Muscle of leg (tissue), 11 donors: ENCODE results near the gene ST3GAL3. TPM values are rescaled to one million over a fixed set of nuclear protein-coding genes. Genes with fewer than 3 reads are reported as not detected.

Source experiments
- DNase-seq: peaks from one replicate; pipeline ENCODE4 v3.0.0; 2013
- H3K27ac ChIP-seq: one replicate; pipeline ENCODE4 v1.5.1; 2013; ENCODE audit warnings: mild to moderate bottlenecking, low read length, control low read depth
- H3K27me3 ChIP-seq: one replicate; pipeline ENCODE4 v1.6.1; 2013; ENCODE audit warnings: low read length; ENCODE audit not compliant: control insufficient read depth, insufficient read depth
- H3K36me3 ChIP-seq: one replicate; pipeline ENCODE4 v1.6.1; 2013; ENCODE audit warnings: low read length; ENCODE audit not compliant: control insufficient read depth, insufficient read depth
- H3K4me1 ChIP-seq: one replicate; pipeline ENCODE4 v1.6.1; 2013; ENCODE audit warnings: low read length; ENCODE audit not compliant: control insufficient read depth, insufficient read depth
- H3K4me3 ChIP-seq: one replicate; pipeline ENCODE4 v1.5.1; 2013; ENCODE audit warnings: low read length, control low read depth
- H3K9me3 ChIP-seq: replicated peaks from 2 replicates; pipeline ENCODE4 v1.6.1; 2013; ENCODE audit warnings: low read depth, low read length; ENCODE audit not compliant: control insufficient read depth
- WGBS: methylation state at CpG from one replicate; pipeline ENCODE4 v1.1.5; 2013; ENCODE audit warnings: missing lambda C conversion rate; ENCODE audit not compliant: insufficient coverage; 5-methylcytosine and 5-hydroxymethylcytosine counted together
- polyA plus RNA-seq, 8 donors: library from polyadenylated mRNA; unstranded; fragments of 120-200 nt; gene quantifications; one replicate each; pipeline versions ENCODE4 v1.2.1 to v1.2.3, GENCODE V29; 2013; ENCODE audit warnings: inconsistent platforms in 1 of 8, low replicate concordance in 1 of 8; ENCODE audit not compliant: insufficient read length in 8 of 8, insufficient read depth in 1 of 8
- total RNA-seq: library from RNA; stranded (reverse); fragments of 120-200 nt; gene quantifications from one replicate; pipeline ENCODE4 v1.2.4, GENCODE V29; 2013

ST3GAL3 gene
- total and polyA plus RNA-seq, 9 donors = 21.5 to 34.9 (median 32.6) TPM

- 89% methylated on average over 1 of the region's 4 CpGs for WGBS
- Histone ChIP-seq H3K9me3 (no peaks in the 10 kb centered on the region), H3K27me3 (no peaks in the 10 kb centered on the region), H3K27ac (no peak overlapping the region), H3K4me3 (no peak overlapping the region), H3K36me3 (peaks cover 41% of the 10 kb centered on the region), H3K4me1 (peaks cover 19% of the 10 kb centered on the region)
- no peak for DNase-seq
These were observed 194.9 kb downstream of the ST3GAL3 start for GRCh38 chr1:43902058-43902831.

GRCh38 chr1:43904660-43905551 is 197.6 kb downstream of the ST3GAL3 start:
- 53% methylated on average over 6 of the region's 7 CpGs for WGBS
- H3K4me1 ChIP-seq = peaks cover 19% of the 10 kb centered on the region
- no peak overlapping the region for H3K4me3 ChIP-seq
- H3K9me3 ChIP-seq = no peaks in the 10 kb centered on the region
- no peak overlapping the region for H3K27ac ChIP-seq
- H3K27me3 ChIP-seq = no peaks in the 10 kb centered on the region
- no peak for DNase-seq
- H3K36me3 ChIP-seq = peaks cover 25% of the 10 kb centered on the region

DNA sequence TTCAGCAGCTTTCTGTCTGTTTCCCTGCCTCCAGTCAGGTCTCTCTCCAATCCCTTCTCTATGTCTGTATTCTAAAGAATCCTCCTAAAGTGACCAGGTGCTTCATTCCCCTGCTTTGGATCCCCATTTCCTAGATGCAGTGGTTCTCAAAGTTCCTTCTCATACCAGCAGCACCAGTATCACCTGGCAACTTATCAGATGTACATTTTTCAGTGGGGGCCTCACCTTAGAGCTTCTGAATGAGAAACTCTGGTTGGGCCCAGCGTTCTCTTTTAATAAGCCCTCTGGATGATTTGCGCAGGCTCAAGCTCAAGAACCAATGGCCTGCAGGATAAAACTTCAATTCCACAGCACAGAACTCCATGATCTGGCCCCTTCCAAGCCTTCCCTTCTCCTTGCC is 200.9 kb downstream of the ST3GAL3 start:
- no peak for DNase-seq
- Histone ChIP-seq H3K27me3 (no peaks in the 10 kb centered on the region), H3K27ac (no peak overlapping the region), H3K36me3 (peaks cover 12% of the 10 kb centered on the region), H3K4me1 (peaks cover 11% of the 10 kb centered on the region), H3K4me3 (no peak overlapping the region), H3K9me3 (no peaks in the 10 kb centered on the region)
- WGBS = 95% methylated on average over 2 of the region's 2 CpGs

DNA sequence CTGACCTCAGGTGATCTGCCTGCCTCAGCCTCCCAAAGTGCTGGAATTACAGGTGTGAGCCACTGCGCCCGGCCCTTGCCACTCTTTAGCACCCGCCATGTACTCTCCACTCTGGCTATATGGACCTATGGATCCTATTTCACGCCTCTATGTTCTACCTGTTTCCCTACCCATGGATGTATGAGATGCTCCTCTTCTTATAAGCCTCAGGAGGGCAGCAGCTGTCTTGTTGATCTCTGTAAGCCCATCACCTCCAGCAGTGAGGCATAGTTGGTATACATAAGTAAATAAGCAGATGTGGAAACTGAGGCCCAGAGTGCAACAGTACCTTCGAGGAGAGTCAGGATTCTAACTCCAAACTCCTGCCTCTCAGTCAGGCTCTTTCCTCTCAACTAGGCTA is 201.5 kb downstream of the ST3GAL3 start:
- H3K4me3 ChIP-seq = no peak overlapping the region
- no CpG with 5 or more reads among the region's 5 CpGs for WGBS

GRCh38 chr1:43910343-43910742 is 203.0 kb downstream of the ST3GAL3 start:
- Histone ChIP-seq H3K27me3 (no peaks in the 10 kb centered on the region), H3K4me3 (no peak overlapping the region), H3K36me3 (peaks cover 12% of the 10 kb centered on the region), H3K4me1 (peaks cover 32% of the 10 kb centered on the region), H3K27ac (no peak overlapping the region), H3K9me3 (no peaks in the 10 kb centered on the region)
- 91% methylated on average over 1 of the region's 1 CpG for WGBS
- no peak for DNase-seq

More for the DNA sequence above, 201.5 kb downstream of the ST3GAL3 start:
- peaks cover 17% of the 10 kb centered on the region for H3K4me1 ChIP-seq
- H3K9me3 ChIP-seq = no peaks in the 10 kb centered on the region
- no peak for DNase-seq
- H3K27ac ChIP-seq = no peak overlapping the region
- no peaks in the 10 kb centered on the region for H3K27me3 ChIP-seq
- peaks cover 12% of the 10 kb centered on the region for H3K36me3 ChIP-seq

DNA sequence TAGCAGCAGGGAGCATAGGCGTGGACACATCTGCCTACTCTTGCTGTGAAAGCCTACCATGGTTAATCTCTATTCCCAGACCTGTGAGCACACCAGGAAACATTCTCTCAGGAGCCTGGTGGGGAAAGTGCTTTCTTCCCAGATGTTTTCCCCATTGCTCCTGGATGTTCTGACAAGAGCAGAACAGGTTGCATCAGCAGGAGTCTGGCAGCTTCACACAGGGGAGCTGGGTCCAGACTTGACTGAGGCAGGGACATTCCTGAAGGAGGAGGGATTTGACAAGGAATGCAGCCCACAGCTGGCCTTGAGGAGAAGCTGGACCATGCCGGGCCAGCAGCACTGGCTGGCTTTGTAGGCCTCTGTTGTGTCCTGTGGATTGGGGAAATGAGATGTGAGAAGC is 205.3 kb downstream of the ST3GAL3 start:
- Histone ChIP-seq H3K36me3 (peaks cover 5% of the 10 kb centered on the region), H3K27me3 (no peaks in the 10 kb centered on the region), H3K27ac (peak overlapping the region; percentile 47), H3K9me3 (no peaks in the 10 kb centered on the region), H3K4me1 (peaks cover 33% of the 10 kb centered on the region), H3K4me3 (no peak overlapping the region)
- WGBS = 0% methylated on average over 1 of the region's 2 CpGs
- peak; percentile 72 for DNase-seq

DNA sequence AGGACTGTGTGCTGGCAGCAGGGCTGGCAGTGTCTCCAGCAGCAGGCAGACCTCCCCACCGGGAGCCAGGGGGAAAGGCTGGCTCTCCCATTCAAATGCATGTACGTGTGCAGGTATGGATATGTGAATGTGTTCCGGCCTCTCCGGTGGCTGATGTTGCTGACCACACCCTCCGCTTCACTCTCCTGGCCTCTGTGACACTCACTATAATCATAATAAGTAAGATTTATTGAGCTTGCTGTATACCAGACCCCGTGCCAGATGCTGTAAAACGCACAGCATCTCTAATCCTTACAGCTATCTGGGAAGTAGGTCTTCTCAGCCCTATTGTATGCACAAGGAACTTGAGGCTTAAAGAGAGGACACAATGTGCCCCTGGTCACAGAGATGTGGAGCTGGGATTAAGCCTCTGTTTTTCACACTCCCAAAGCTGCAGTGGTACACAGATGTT is 205.7 kb downstream of the ST3GAL3 start:
- DNase-seq = no peak
- Histone ChIP-seq H3K36me3 (peaks cover 5% of the 10 kb centered on the region), H3K27ac (peak overlapping the region; percentile 47)

DNA sequence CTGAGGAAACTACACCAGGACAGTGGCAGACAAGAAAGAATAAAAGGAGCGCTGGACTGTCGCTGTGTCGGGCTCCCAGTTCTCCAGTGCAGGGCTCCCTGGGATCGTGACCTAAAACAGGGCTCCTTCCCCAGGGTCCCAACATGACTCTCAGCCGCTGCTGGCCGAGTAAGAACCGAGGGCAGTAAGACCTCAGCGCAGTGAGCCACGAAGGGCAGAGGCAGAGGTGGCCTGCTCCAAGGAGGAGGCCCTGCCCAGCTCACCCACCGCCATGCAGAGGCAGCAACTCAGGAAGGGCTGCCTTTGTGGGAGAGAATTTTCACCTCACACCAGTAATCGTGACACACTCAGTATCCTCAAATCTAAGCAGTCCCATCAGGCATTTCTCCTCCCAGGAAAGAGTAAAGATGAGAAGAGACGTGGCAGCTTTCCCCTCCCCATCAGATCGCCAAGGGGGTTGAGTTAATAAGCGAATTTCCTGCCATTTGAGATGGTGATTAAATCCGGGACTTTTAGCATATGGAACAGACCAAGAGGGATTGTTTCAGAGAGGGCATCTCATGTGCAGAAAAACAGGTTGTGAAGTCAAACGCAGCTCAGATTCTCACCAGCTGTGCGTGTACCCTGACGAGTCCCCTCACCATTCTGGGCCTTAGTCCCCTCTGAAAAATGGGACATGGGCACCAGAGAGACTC is 206.5 kb downstream of the ST3GAL3 start:
- 49% methylated on average over 7 of the region's 18 CpGs for WGBS
- peak; percentile 44 for DNase-seq
- H3K27me3 ChIP-seq = no peaks in the 10 kb centered on the region
- H3K9me3 ChIP-seq = no peaks in the 10 kb centered on the region
- peaks cover 33% of the 10 kb centered on the region for H3K4me1 ChIP-seq
- H3K27ac ChIP-seq = peak overlapping the region; percentile 51
- H3K36me3 ChIP-seq = peaks cover 5% of the 10 kb centered on the region
- H3K4me3 ChIP-seq = no peak overlapping the region

More for the DNA sequence above, 205.7 kb downstream of the ST3GAL3 start:
- peaks cover 33% of the 10 kb centered on the region for H3K4me1 ChIP-seq
- H3K4me3 ChIP-seq = no peak overlapping the region
- no peaks in the 10 kb centered on the region for H3K9me3 ChIP-seq
- 60% methylated on average over 1 of the region's 7 CpGs for WGBS
- H3K27me3 ChIP-seq = no peaks in the 10 kb centered on the region

DNA sequence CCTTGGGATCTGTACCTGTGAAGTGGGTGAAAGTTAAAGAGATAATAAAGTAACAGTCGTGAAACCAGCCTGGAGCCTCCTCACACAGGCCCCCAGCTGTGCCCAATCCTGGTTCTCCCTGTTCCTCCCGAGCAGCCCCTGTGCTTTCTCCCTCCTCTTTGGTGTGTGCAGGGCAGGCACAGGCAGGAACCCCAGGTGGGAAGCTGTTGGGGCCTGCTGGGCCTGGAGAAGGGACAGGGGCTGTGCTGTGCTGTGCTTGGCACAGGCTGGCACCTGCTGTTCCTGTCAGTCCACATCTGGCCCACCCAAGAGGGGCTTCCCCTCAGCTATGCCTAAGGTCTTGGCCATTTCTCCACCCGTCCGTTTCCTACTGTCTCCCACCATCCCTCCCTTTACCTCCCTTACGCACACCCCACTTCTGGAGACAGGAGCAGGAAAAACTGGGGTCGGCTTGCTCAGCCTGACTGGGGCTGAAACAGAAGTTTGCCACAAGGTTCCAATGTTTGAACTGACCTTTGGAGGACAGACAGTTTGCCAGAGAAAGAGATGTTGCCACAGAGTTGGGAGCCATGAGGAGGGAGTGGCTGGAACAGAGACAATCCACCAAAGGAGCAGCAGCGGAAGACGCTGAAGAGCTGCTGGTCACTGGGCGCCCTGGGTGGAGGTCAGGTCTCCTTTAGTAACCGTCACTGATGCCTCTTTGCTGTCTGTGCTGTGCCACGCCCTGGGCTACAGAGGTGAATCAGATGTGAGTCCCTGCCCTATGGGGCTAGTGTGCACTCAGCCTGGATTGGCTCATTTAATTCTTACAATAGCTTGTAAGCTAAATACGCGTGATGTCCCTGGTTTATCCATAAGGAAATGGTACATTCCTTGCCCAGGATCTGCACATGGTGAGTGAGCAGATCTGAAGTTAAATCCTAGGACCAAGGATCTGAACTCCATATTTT is 207.5 kb downstream of the ST3GAL3 start:
- peak overlapping the region; percentile 51 for H3K27ac ChIP-seq
- H3K4me3 ChIP-seq = no peak overlapping the region
- no peaks in the 10 kb centered on the region for H3K27me3 ChIP-seq
- no peak for DNase-seq
- peaks cover 5% of the 10 kb centered on the region for H3K36me3 ChIP-seq
- H3K4me1 ChIP-seq = peaks cover 33% of the 10 kb centered on the region
- 88% methylated on average over 11 of the region's 13 CpGs for WGBS
- no peaks in the 10 kb centered on the region for H3K9me3 ChIP-seq
